AG04450 (cell line): ENCODE data around the gene SFTPA2. TPM values are rescaled to one million over a fixed set of nuclear protein-coding genes. Genes with fewer than 3 reads are reported as not detected.
"Not testable (repeated sequence)": the region's sequence is repeated elsewhere in the genome, so short reads cannot be mapped to it uniquely, and the experiment has no call there.

Experiments used
- CTCF ChIA-PET: fragments of 300-600, 350-600 bp; formaldehyde crosslinking; extraction: SDS; loops from one replicate; lab custom pipeline; 2022; ENCODE audit warnings: antibody characterized with exemption, inconsistent platforms; lab: Charles Lee
- POLR2A ChIA-PET: fragments of 350-600 bp; formaldehyde crosslinking; extraction: SDS; loops from one replicate; lab custom pipeline; 2021; ENCODE audit warnings: antibody characterized with exemption, inconsistent platforms; lab: Yijun Ruan, JAX
- DNase-seq: peaks from one replicate; pipeline ENCODE4 v3.0.0-alpha.2; 2011; ENCODE audit warnings: low read depth, low spot score
- H3K27ac ChIP-seq: one replicate; pipeline ENCODE4 v1.5.1; 2012; ENCODE audit warnings: low read depth, low read length, control low read depth
- H3K27me3 ChIP-seq: one replicate; pipeline ENCODE4 v1.6.0; 2012; ENCODE audit warnings: low read length; ENCODE audit not compliant: control insufficient read depth, insufficient read depth
- H3K4me3 ChIP-seq: 2 replicates; pipeline ENCODE4 v1.5.1; 2011; ENCODE audit warnings: mild to moderate bottlenecking, low read depth, low read length, control low read depth
- H3K9me3 ChIP-seq: 2 replicates; pipeline ENCODE4 v1.5.1; 2012; ENCODE audit warnings: low read length; ENCODE audit not compliant: control insufficient read depth, insufficient read depth
- CTCF ChIP-seq: IDR thresholded peaks from 2 replicates; pipeline ENCODE4 v1.5.1; 2011; ENCODE audit warnings: low read depth, low read length, control low read depth, inconsistent platforms
- polyA plus RNA-seq: library from polyadenylated mRNA; depleted of rRNA; stranded (reverse); fragments of >200 nt; gene quantifications from 2 replicates; pipeline ENCODE4 v1.2.3, GENCODE V29; 2011

Gene SFTPA2
- polyA plus RNA-seq, 1 experiment = not detected

- no peak for DNase-seq
- Histone ChIP-seq H3K4me3 (no peak overlapping the region), H3K27ac (no peak overlapping the region), H3K27me3 (peaks cover 24% of the 10 kb centered on the region), H3K9me3 (no peaks in the 10 kb centered on the region)
- TF ChIP-seq CTCF = no peak
- ChIA-PET POLR2A (no interaction called here), CTCF (no interaction called here)
Measured at GRCh38 chr10:79588800-79589199, 28.6 kb upstream of the SFTPA2 start.

GRCh38 chr10:79586933-79587332 is 26.7 kb upstream of the SFTPA2 start:
- Histone ChIP-seq H3K27ac (no peak overlapping the region), H3K4me3 (no peak overlapping the region), H3K27me3 (peaks cover 28% of the 10 kb centered on the region), H3K9me3 (no peaks in the 10 kb centered on the region)
- POLR2A ChIA-PET = no interaction called here
- no peak for DNase-seq
- CTCF ChIA-PET = no interaction called here
- no peak for TF ChIP-seq CTCF

GRCh38 chr10:79585870-79586527 is 25.8 kb upstream of the SFTPA2 start:
- H3K4me3 ChIP-seq = no peak overlapping the region
- POLR2A ChIA-PET = no interaction called here
- H3K27ac ChIP-seq = no peak overlapping the region
- DNase-seq = no peak
- H3K27me3 ChIP-seq = peaks cover 30% of the 10 kb centered on the region
- CTCF ChIA-PET = no interaction called here
- H3K9me3 ChIP-seq = no peaks in the 10 kb centered on the region
- TF ChIP-seq CTCF = no peak

GRCh38 chr10:79583488-79584024 is 23.3 kb upstream of the SFTPA2 start:
- H3K27me3 ChIP-seq = peaks cover 26% of the 10 kb centered on the region
- POLR2A ChIA-PET = no interaction called here
- CTCF ChIA-PET = no interaction called here
- no peak for TF ChIP-seq CTCF
- no peak overlapping the region for H3K4me3 ChIP-seq
- no peaks in the 10 kb centered on the region for H3K9me3 ChIP-seq
- H3K27ac ChIP-seq = no peak overlapping the region
- no peak for DNase-seq

GRCh38 chr10:79582954-79583353 is 22.7 kb upstream of the SFTPA2 start:
- H3K27me3 ChIP-seq = peaks cover 26% of the 10 kb centered on the region
- H3K4me3 ChIP-seq, H3K27ac ChIP-seq, POLR2A ChIA-PET, CTCF ChIA-PET, H3K9me3 ChIP-seq, DNase-seq: not testable (repeated sequence)
